Endothelial cell (in vitro differentiated cells): Measurements from ENCODE around the gene FRAT2. TPM values are rescaled to one million over a fixed set of nuclear protein-coding genes. Genes with fewer than 3 reads are reported as not detected.
A peak's percentile ranks its signal among the peaks of the same experiment; 100 is the strongest.

Experiments
- DNase-seq: peaks from one replicate; pipeline ENCODE4 v3.0.0; 2021; ENCODE audit warnings: low spot score
- H3K27ac Mint-ChIP-seq: one replicate; pipeline ENCODE4 v1.8.0; 2021; ENCODE audit warnings: mixed read lengths, inconsistent platforms; ENCODE audit not compliant: unreplicated experiment
- H3K27me3 Mint-ChIP-seq: one replicate; pipeline ENCODE4 v1.8.0; 2021; ENCODE audit warnings: mild to moderate bottlenecking, moderate library complexity, mixed read lengths, inconsistent platforms; ENCODE audit not compliant: unreplicated experiment
- H3K36me3 Mint-ChIP-seq: one replicate; pipeline ENCODE4 v1.8.0; 2021; ENCODE audit warnings: mild to moderate bottlenecking, low read depth, mixed read lengths, inconsistent platforms; ENCODE audit not compliant: unreplicated experiment
- H3K4me1 Mint-ChIP-seq: one replicate; pipeline ENCODE4 v1.8.0; 2021; ENCODE audit warnings: mild to moderate bottlenecking, mixed read lengths, inconsistent platforms; ENCODE audit not compliant: unreplicated experiment
- H3K4me3 Mint-ChIP-seq: one replicate; pipeline ENCODE4 v1.8.0; 2021; ENCODE audit warnings: mild to moderate bottlenecking, mixed read lengths, inconsistent platforms; ENCODE audit not compliant: unreplicated experiment
- H3K9me3 Mint-ChIP-seq: one replicate; pipeline ENCODE4 v1.8.0; 2021; ENCODE audit warnings: mixed read lengths, inconsistent platforms; ENCODE audit not compliant: unreplicated experiment
- CTCF ChIP-seq: fragments of 200-600 bp; sonication (generic); IDR thresholded peaks from one replicate; pipeline ENCODE4 v1.5.0; 2021; ENCODE audit warnings: antibody characterized with exemption; ENCODE audit not compliant: unreplicated experiment
- total RNA-seq: library from RNA; stranded (reverse); fragmentation: NEBNext Ultra II Directional; extraction: Animal tissue kit (Norgen Biotek cat#: 25700); gene quantifications from one replicate; pipeline ENCODE4 v1.2.1, GENCODE V29; 2021; ENCODE audit not compliant: unreplicated experiment

Gene FRAT2
- total RNA-seq, 1 donor from 2014 or later, result 25.6 TPM

- peaks cover 26% of the 10 kb centered on the region for H3K27me3 Mint-ChIP-seq
- peak overlapping the region; percentile 72 for H3K27ac Mint-ChIP-seq
- no peaks in the 10 kb centered on the region for H3K9me3 Mint-ChIP-seq
- H3K36me3 Mint-ChIP-seq, result no peaks in the 10 kb centered on the region
- H3K4me1 Mint-ChIP-seq, result peaks cover 31% of the 10 kb centered on the region
- no peak for TF ChIP-seq CTCF
- H3K4me3 Mint-ChIP-seq, result peak overlapping the region; percentile 86
- DNase-seq, result peak; percentile 65
These were observed 14.7 kb downstream of the FRAT2 start for GRCh38 chr10:97319671-97320479.

DNA sequence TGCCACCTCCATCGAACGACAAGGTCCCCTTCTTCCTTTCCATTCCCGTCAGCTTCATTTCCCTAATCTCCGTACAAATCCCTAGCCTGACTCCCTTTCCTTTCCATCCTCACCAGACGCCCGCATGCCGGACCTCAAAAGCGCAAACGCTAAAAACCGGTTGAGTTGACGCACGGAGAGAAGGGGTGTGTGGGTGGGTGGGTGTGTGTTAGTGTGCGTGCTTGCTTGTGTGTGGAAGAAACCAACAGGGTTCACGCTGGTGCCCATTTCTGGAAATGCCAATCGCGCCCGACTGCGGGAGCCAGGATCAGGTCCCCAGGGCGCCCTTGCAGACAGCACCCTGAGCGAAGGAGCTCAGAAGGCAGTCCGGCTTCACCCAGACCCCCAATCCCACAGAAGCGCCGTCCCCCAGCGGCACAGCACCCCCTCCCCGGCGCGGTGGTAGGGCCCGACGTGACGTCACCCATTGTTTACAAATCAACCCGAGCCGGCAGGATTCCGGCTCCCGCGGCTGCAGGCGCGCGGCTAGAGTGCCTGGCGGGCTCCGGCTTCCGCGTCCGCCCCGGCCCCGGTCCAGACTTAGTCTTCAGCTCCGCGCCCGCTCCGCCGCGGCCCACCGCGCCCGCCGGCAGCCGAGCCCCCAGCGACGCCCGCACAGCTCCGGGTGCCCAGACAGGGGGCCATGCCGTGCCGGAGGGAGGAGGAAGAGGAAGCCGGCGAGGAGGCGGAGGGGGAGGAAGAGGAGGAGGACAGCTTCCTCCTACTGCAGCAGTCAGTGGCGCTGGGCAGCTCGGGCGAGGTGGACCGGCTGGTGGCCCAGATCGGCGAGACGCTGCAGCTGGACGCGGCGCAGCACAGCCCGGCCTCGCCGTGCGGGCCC lies 15.5 kb downstream of the FRAT2 start, which contains the start of gene FRAT1:
Gene FRAT1 (plus strand): TSS at position 500 of the 880 bp plus-strand sequence. CDS start 183 bp downstream, at position 683.
- H3K9me3 Mint-ChIP-seq, result no peaks in the 10 kb centered on the region
- peak within 1 kb of the TSS; percentile 98 for H3K4me3 Mint-ChIP-seq
- peak within 1 kb of the TSS; percentile 99 for H3K27ac Mint-ChIP-seq
- H3K4me1 Mint-ChIP-seq, result peaks cover 31% of the 10 kb centered on the region
- TF ChIP-seq CTCF, result no peak
- no peaks in the 10 kb centered on the region for H3K36me3 Mint-ChIP-seq
- H3K27me3 Mint-ChIP-seq, result peaks cover 26% of the 10 kb centered on the region
- DNase-seq, result peak; percentile 88

- H3K36me3 Mint-ChIP-seq, result no peaks in the 10 kb centered on the region
- peaks cover 14% of the 10 kb centered on the region for H3K4me1 Mint-ChIP-seq
- no peak for DNase-seq
- peaks cover 15% of the 10 kb centered on the region for H3K27me3 Mint-ChIP-seq
- TF ChIP-seq CTCF, result no peak
- H3K27ac Mint-ChIP-seq, result no peak overlapping the region
- no peak overlapping the region for H3K4me3 Mint-ChIP-seq
- H3K9me3 Mint-ChIP-seq, result no peaks in the 10 kb centered on the region
These were observed 19.9 kb downstream of the FRAT2 start for GRCh38 chr10:97314671-97315070.

- Mint-ChIP-seq H3K9me3 (no peaks in the 10 kb centered on the region), H3K36me3 (no peaks in the 10 kb centered on the region), H3K4me3 (no peak overlapping the region), H3K27me3 (peaks cover 3% of the 10 kb centered on the region), H3K27ac (no peak overlapping the region), H3K4me1 (peaks cover 7% of the 10 kb centered on the region)
- TF ChIP-seq CTCF, result no peak
- DNase-seq, result no peak
These were observed 21.6 kb downstream of the FRAT2 start for GRCh38 chr10:97312897-97313296.
